Activated naive CD4-positive, alpha-beta T cell treated with anti-CD3 and anti-CD28 coated beads, Interleukin-2, amount 50 U/mL, for 72 hours (primary cell): ENCODE data around the gene LOXL4. TPM values are rescaled to one million over a fixed set of nuclear protein-coding genes. Genes with fewer than 3 reads are reported as not detected.
"Not testable (repeated sequence)": the region's sequence is repeated elsewhere in the genome, so short reads cannot be mapped to it uniquely, and the experiment has no call there.

Experiments
- ATAC-seq, 2 donors: fragments of 150-1000 bp; cut with Tn5 transposase; 2 replicates each; pipeline ENCODE4 v1.10.0; 2021; ENCODE audit warnings: mild to moderate bottlenecking in 2 of 2, moderate library complexity in 2 of 2
- DNase-seq, 2 donors: peaks; one replicate each; pipeline ENCODE4 v3.0.0; 2021 to 2022; ENCODE audit warnings: low spot score in 2 of 2
- H3K27ac Mint-ChIP-seq, 2 donors: one replicate each; pipeline ENCODE4 v1.8.0; 2022; ENCODE audit warnings: mild to moderate bottlenecking in 2 of 2, mixed read lengths in 2 of 2
- H3K36me3 Mint-ChIP-seq, 2 donors: one replicate each; pipeline ENCODE4 v1.8.0; 2022; ENCODE audit warnings: mixed read lengths in 2 of 2
- H3K9me3 Mint-ChIP-seq, 2 donors: one replicate each; pipeline ENCODE4 v1.8.0; 2022; ENCODE audit warnings: mixed read lengths in 2 of 2
- total RNA-seq, 2 donors: library from RNA; stranded (reverse); gene quantifications; one replicate each; pipeline ENCODE4 v1.2.3, GENCODE V29; 2022

LOXL4 gene
- total RNA-seq, 2 donors from 2014 or later = not detected

GRCh38 chr10:98238391-98238790 lies 29.6 kb downstream of the LOXL4 start:
- Mint-ChIP-seq H3K27ac (no peak overlapping the region), H3K36me3 (peaks cover 0 to 10% of the 10 kb centered on the region in 2 donors), H3K9me3 (no peaks in the 10 kb centered on the region)
- DNase-seq (no peak), ATAC-seq (no peak)

GRCh38 chr10:98236862-98237261 lies 31.1 kb downstream of the LOXL4 start:
- DNase-seq (no peak), ATAC-seq (no peak)
- H3K27ac Mint-ChIP-seq = no peak overlapping the region
- H3K36me3 Mint-ChIP-seq = peaks cover 0 to 5% of the 10 kb centered on the region in 2 donors
- H3K9me3 Mint-ChIP-seq = no peaks in the 10 kb centered on the region

GRCh38 chr10:98235846-98236245 lies 32.1 kb downstream of the LOXL4 start:
- Mint-ChIP-seq H3K9me3 (no peaks in the 10 kb centered on the region), H3K27ac (peak overlapping the region in 1 of 2 donors; percentile 26), H3K36me3 (peaks cover 0 to 5% of the 10 kb centered on the region in 2 donors)
- DNase-seq = no peak
- ATAC-seq = no peak

- H3K9me3 Mint-ChIP-seq = peaks cover 0 to 5% of the 10 kb centered on the region in 2 donors
- H3K36me3 Mint-ChIP-seq = peaks cover 11 to 13% of the 10 kb centered on the region in 2 donors
- DNase-seq (no peak), ATAC-seq (no peak)
- H3K27ac Mint-ChIP-seq = no peak overlapping the region
Observed at GRCh38 chr10:98231417-98231816, 36.6 kb downstream of the LOXL4 start.

GRCh38 chr10:98228266-98228665 lies 39.7 kb downstream of the LOXL4 start:
- not testable (repeated sequence) for DNase-seq, ATAC-seq
- peaks cover 11 to 13% of the 10 kb centered on the region in 2 donors for H3K36me3 Mint-ChIP-seq

GRCh38 chr10:98227713-98228112 lies 40.3 kb downstream of the LOXL4 start:
- ATAC-seq, H3K9me3 Mint-ChIP-seq, DNase-seq, H3K27ac Mint-ChIP-seq: not testable (repeated sequence)
- H3K36me3 Mint-ChIP-seq = peaks cover 11 to 13% of the 10 kb centered on the region in 2 donors

More at GRCh38 chr10:98228266-98228665, 39.7 kb downstream of the LOXL4 start:
- H3K27ac Mint-ChIP-seq = peak overlapping the region in 1 of 2 donors; percentile 6
- H3K9me3 Mint-ChIP-seq = not testable (repeated sequence)

- DNase-seq = no peak
- peaks cover 4 to 8% of the 10 kb centered on the region in 2 donors for H3K9me3 Mint-ChIP-seq
- ATAC-seq = no peak
- H3K36me3 Mint-ChIP-seq = peaks cover 11 to 13% of the 10 kb centered on the region in 2 donors
- H3K27ac Mint-ChIP-seq = no peak overlapping the region
Observed at GRCh38 chr10:98226508-98227144, 41.4 kb downstream of the LOXL4 start.

GRCh38 chr10:98224996-98225395 lies 43.0 kb downstream of the LOXL4 start:
- ATAC-seq (no peak), DNase-seq (no peak)
- peaks cover 5 to 9% of the 10 kb centered on the region in 2 donors for H3K9me3 Mint-ChIP-seq
- peaks cover 7 to 10% of the 10 kb centered on the region in 2 donors for H3K36me3 Mint-ChIP-seq
- no peak overlapping the region for H3K27ac Mint-ChIP-seq

GRCh38 chr10:98224509-98224908 lies 43.5 kb downstream of the LOXL4 start:
- H3K9me3 Mint-ChIP-seq = peaks cover 10 to 14% of the 10 kb centered on the region in 2 donors
- ATAC-seq = no peak
- H3K36me3 Mint-ChIP-seq = peaks cover 12 to 15% of the 10 kb centered on the region in 2 donors
- no peak overlapping the region for H3K27ac Mint-ChIP-seq
- no peak for DNase-seq

GRCh38 chr10:98223874-98224273 lies 44.1 kb downstream of the LOXL4 start:
- no peak overlapping the region for H3K27ac Mint-ChIP-seq
- no peak for DNase-seq
- peaks cover 18 to 21% of the 10 kb centered on the region in 2 donors for H3K36me3 Mint-ChIP-seq
- H3K9me3 Mint-ChIP-seq = peaks cover 15 to 19% of the 10 kb centered on the region in 2 donors
- ATAC-seq = no peak

GRCh38 chr10:98217801-98218200 lies 50.2 kb downstream of the LOXL4 start:
- ATAC-seq (no peak), DNase-seq (no peak)
- peaks cover 19 to 29% of the 10 kb centered on the region in 2 donors for H3K9me3 Mint-ChIP-seq
- no peak overlapping the region for H3K27ac Mint-ChIP-seq
- H3K36me3 Mint-ChIP-seq = peaks cover 31 to 55% of the 10 kb centered on the region in 2 donors

GRCh38 chr10:98215373-98215772 lies 52.6 kb downstream of the LOXL4 start:
- H3K36me3 Mint-ChIP-seq = peaks cover 38 to 73% of the 10 kb centered on the region in 2 donors
- H3K9me3 Mint-ChIP-seq = peaks cover 19 to 29% of the 10 kb centered on the region in 2 donors
- ATAC-seq (no peak), DNase-seq (no peak)
- no peak overlapping the region for H3K27ac Mint-ChIP-seq

GRCh38 chr10:98213740-98214139 lies 54.3 kb downstream of the LOXL4 start:
- peaks cover 34 to 73% of the 10 kb centered on the region in 2 donors for H3K36me3 Mint-ChIP-seq
- peaks cover 7 to 18% of the 10 kb centered on the region in 2 donors for H3K9me3 Mint-ChIP-seq
- DNase-seq (no peak), ATAC-seq (peak in 1 of 2 donors; percentile 61)
- H3K27ac Mint-ChIP-seq = no peak overlapping the region

- Mint-ChIP-seq H3K36me3 (peaks cover 31 to 68% of the 10 kb centered on the region in 2 donors), H3K9me3 (peaks cover 4 to 5% of the 10 kb centered on the region in 2 donors), H3K27ac (no peak overlapping the region)
- ATAC-seq (no peak), DNase-seq (no peak)
Observed at GRCh38 chr10:98212196-98212595, 55.8 kb downstream of the LOXL4 start.

- Mint-ChIP-seq H3K9me3 (no peaks in the 10 kb centered on the region), H3K36me3 (peaks cover 26 to 49% of the 10 kb centered on the region in 2 donors), H3K27ac (no peak overlapping the region)
- peak in 1 of 2 donors; percentile 20 for ATAC-seq
- DNase-seq = no peak
Observed at GRCh38 chr10:98209441-98209840, 58.6 kb downstream of the LOXL4 start.

- DNase-seq (no peak), ATAC-seq (peak in 1 of 2 donors; percentile 70)
- peaks cover 26 to 49% of the 10 kb centered on the region in 2 donors for H3K36me3 Mint-ChIP-seq
- no peaks in the 10 kb centered on the region for H3K9me3 Mint-ChIP-seq
- H3K27ac Mint-ChIP-seq = no peak overlapping the region
Observed at GRCh38 chr10:98208925-98209324, 59.1 kb downstream of the LOXL4 start.

- ATAC-seq = no peak
- Mint-ChIP-seq H3K27ac (no peak overlapping the region), H3K9me3 (no peaks in the 10 kb centered on the region), H3K36me3 (peaks cover 19 to 26% of the 10 kb centered on the region in 2 donors)
- DNase-seq = no peak
Observed at GRCh38 chr10:98205351-98205750, 62.6 kb downstream of the LOXL4 start.

- Mint-ChIP-seq H3K9me3 (no peaks in the 10 kb centered on the region), H3K27ac (no peak overlapping the region), H3K36me3 (no peaks in the 10 kb centered on the region)
- DNase-seq (no peak), ATAC-seq (no peak)
Observed at GRCh38 chr10:98202378-98202777, 65.6 kb downstream of the LOXL4 start.
